Tibial nerve (tissue), 4 donors: ENCODE results near the gene RCL1.

Experiments used
- EP300 ChIP-seq, 2 donors: sonication (generic); formaldehyde crosslinking; IDR thresholded peaks; one replicate each; pipeline ENCODE4 v1.6.1; 2017; ENCODE audit warnings: antibody characterized with exemption in 2 of 2, mild to moderate bottlenecking in 1 of 2
- POLR2A ChIP-seq, 2 donors: fragments of 450-650 bp; IDR thresholded peaks; one replicate each; pipeline ENCODE4 v1.6.1; 2017; ENCODE audit warnings: antibody characterized with exemption in 2 of 2, mild to moderate bottlenecking in 2 of 2, moderate library complexity in 2 of 2
- TF ChIP-seq, protein P1 (sequence below), 5 experiments: fragments of 200-600 bp in 3 of 5; fragments of 450-650 bp in 2 of 5; sonication (generic) in 3 of 5; IDR thresholded peaks; one replicate each; pipeline ENCODE4 v1.5.1; 2016 to 2019; ENCODE audit warnings: antibody characterized with exemption in 5 of 5, mild to moderate bottlenecking in 3 of 5, moderate library complexity in 2 of 5

DNA sequence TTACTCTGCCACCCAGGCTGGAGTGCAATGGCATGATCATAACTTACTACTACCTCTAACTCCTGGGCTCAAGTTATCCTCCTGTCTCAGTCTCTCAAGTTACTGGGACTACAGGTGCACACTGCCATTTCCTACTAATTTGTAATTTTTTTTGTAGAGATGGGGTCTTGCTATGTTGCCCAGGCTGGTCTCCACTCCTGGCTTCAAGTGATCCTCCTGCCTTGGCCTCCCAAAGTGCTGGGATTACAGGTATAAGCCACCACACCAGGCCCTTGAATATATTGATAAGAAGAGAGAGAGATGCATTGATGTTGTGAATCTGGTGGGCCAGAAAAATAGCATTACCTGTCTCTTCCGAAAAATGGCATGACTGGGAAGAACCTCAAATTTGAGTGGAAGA, 21.0 kb upstream of the RCL1 start:
- TF ChIP-seq, protein P1, sequence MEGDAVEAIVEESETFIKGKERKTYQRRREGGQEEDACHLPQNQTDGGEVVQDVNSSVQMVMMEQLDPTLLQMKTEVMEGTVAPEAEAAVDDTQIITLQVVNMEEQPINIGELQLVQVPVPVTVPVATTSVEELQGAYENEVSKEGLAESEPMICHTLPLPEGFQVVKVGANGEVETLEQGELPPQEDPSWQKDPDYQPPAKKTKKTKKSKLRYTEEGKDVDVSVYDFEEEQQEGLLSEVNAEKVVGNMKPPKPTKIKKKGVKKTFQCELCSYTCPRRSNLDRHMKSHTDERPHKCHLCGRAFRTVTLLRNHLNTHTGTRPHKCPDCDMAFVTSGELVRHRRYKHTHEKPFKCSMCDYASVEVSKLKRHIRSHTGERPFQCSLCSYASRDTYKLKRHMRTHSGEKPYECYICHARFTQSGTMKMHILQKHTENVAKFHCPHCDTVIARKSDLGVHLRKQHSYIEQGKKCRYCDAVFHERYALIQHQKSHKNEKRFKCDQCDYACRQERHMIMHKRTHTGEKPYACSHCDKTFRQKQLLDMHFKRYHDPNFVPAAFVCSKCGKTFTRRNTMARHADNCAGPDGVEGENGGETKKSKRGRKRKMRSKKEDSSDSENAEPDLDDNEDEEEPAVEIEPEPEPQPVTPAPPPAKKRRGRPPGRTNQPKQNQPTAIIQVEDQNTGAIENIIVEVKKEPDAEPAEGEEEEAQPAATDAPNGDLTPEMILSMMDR (IDR thresholded peaks at IDR 0.05): no peak
- no peak for TF ChIP-seq POLR2A (IDR thresholded peaks at IDR 0.05)
- TF ChIP-seq EP300 (IDR thresholded peaks at IDR 0.05): no peak
